Esophagus (tissue), 2 donors: ENCODE data around the gene KCNK7. TPM values are rescaled to one million over a fixed set of nuclear protein-coding genes. Genes with fewer than 3 reads are reported as not detected.

Source experiments
- H3K27ac ChIP-seq, 2 donors: one replicate each; pipeline ENCODE4 v1.5.1; 2013; ENCODE audit warnings: low read depth in 2 of 2, mild to moderate bottlenecking in 2 of 2, inconsistent platforms in 1 of 2, low read length in 1 of 2, moderate library complexity in 1 of 2
- H3K27me3 ChIP-seq, 2 donors: one replicate each; pipeline ENCODE4 v1.6.1; 2013; ENCODE audit warnings: low read length in 2 of 2, control low read depth in 1 of 2, mild to moderate bottlenecking in 1 of 2; ENCODE audit not compliant: insufficient read depth in 2 of 2, control insufficient read depth in 1 of 2
- H3K36me3 ChIP-seq, 2 donors: one replicate each; pipeline ENCODE4 v1.6.1; 2013; ENCODE audit warnings: low read length in 1 of 2; ENCODE audit not compliant: control insufficient read depth in 2 of 2, insufficient read depth in 2 of 2
- H3K4me1 ChIP-seq, 2 donors: one replicate each; pipeline ENCODE4 v1.6.1; 2013; ENCODE audit warnings: low read length in 1 of 2; ENCODE audit not compliant: control insufficient read depth in 2 of 2, insufficient read depth in 2 of 2
- H3K4me3 ChIP-seq, 2 donors: one replicate each; pipeline ENCODE4 v1.5.1; 2013; ENCODE audit warnings: low read length in 2 of 2, mild to moderate bottlenecking in 2 of 2, low read depth in 1 of 2, moderate library complexity in 1 of 2
- H3K9me3 ChIP-seq, 2 donors: one replicate each; pipeline ENCODE4 v1.6.1; 2013; ENCODE audit warnings: mild to moderate bottlenecking in 2 of 2, low read depth in 1 of 2, low read length in 1 of 2, moderate library complexity in 1 of 2; ENCODE audit not compliant: control insufficient read depth in 2 of 2, insufficient read depth in 1 of 2
- WGBS, 2 donors: extraction: QIAGEN DNeasy Blood & Tissue Kit; methylation state at CpG; one replicate each; pipeline ENCODE4 v1.1.7; 2013; 5-methylcytosine and 5-hydroxymethylcytosine counted together
- polyA plus RNA-seq, 2 donors: library from polyadenylated mRNA; stranded (reverse); fragments of 200-250 nt; gene quantifications; one replicate each; pipeline ENCODE4 v1.2.3, GENCODE V29; 2013
- donor health status: healthy with polysubstance abuse.
- donor health status: Bipolar disorder and iron deficiency.

KCNK7 gene
- polyA plus RNA-seq, 2 donors: 18.4 to 19.8 TPM

DNA sequence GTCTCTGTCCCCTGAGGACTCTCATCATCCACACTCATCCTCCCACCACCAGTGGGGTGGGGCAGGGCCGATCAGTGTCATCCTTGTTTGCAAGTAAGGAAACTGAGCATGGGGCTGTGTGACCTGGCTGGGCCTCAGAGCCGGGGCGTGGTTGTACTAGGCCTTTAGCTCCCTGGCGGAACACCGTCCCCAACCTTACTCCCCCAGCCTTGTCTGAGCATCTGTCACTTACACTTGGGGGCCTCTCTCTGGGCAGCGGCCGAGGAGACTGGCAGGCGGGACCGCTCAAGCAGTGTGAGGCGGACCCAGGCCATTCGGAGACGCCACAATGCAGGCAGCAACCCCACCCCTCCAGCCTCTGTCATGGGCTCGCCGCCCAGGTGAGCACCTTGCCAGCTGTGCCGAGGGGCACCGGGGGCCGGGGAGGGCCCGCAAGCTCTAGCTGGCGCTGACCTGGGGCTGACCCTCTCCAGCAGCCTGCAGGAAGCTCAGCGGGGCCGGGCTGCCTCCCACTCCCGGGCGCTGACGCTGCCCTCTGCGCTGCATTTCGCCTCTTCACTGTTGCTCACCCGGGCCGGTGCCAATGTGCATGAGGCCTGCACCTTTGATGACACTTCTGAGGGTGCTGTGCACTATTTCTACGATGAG lies 23.8 kb upstream of the KCNK7 start:
- Histone ChIP-seq H3K9me3 (no peaks in the 10 kb centered on the region), H3K36me3 (peaks cover 9 to 60% of the 10 kb centered on the region in 2 donors), H3K27ac (no peak overlapping the region), H3K4me1 (peaks cover 0 to 4% of the 10 kb centered on the region in 2 donors), H3K27me3 (no peaks in the 10 kb centered on the region), H3K4me3 (no peak overlapping the region)
- WGBS, 2 donors: 91% methylated on average over 27 to 29 of the region's 29 CpGs

DNA sequence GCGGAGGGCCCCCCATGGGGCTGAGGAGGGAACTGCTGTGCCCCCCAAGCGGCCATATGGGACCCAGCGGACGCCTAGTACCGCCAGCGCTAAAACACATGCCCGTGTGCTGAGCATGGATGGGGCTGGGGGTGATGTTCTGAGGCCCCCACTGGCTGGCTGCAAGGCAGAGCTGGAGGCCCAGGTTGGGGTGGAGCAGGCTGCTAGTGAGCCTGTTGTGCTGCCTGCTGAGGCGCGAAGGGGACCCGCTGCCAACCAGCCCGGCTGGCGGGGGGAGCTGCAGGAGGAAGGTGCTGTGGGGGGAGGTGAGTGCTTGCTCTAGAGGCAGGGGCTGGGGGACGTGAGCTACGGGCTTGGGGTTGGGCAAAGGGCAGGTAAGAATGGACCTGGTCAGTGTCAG lies 23.2 kb upstream of the KCNK7 start:
- H3K4me3 ChIP-seq: no peak overlapping the region
- WGBS, 2 donors: 90 to 91% methylated on average over 14 of the region's 14 CpGs
- H3K27ac ChIP-seq: no peak overlapping the region
- H3K9me3 ChIP-seq: no peaks in the 10 kb centered on the region
- H3K4me1 ChIP-seq: peaks cover 0 to 4% of the 10 kb centered on the region in 2 donors
- H3K36me3 ChIP-seq: peaks cover 9 to 53% of the 10 kb centered on the region in 2 donors
- H3K27me3 ChIP-seq: no peaks in the 10 kb centered on the region

DNA sequence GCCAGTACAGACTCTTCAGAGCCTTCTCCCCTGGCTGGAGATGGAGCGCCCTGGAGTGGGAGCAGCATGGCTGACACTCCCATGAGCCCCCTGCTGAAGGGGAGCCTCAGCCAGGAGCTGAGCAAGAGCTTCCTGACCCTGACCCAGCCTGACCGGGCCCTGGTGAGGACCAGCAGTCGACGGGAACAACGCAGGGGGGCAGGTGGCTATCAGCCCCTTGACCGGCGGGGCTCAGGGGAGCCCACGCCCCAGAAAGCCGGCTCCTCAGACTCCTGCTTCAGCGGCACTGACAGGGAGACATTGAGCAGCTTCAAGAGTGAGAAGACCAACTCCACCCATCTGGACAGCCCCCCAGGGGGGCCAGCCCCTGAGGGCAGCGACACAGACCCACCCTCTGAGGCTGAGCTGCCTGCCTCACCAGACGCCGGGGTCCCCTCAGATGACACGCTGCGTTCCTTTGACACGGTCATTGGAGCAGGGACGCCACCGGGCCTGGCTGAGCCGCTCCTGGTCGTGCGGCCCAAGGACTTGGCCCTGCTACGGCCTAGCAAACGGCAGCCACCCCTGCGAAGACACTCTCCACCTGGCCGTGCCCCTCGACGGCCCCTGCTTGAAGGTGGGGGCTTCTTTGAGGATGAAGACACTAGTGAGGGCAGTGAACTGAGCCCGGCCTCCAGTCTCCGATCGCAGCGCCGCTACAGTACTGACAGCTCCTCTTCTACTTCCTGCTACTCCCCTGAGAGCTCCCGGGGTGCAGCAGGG lies 22.6 kb upstream of the KCNK7 start:
- 94 to 95% methylated on average over 33 of the region's 33 CpGs for WGBS, 2 donors
- Histone ChIP-seq H3K4me3 (no peak overlapping the region), H3K9me3 (no peaks in the 10 kb centered on the region), H3K27me3 (no peaks in the 10 kb centered on the region), H3K36me3 (peaks cover 9 to 49% of the 10 kb centered on the region in 2 donors), H3K27ac (no peak overlapping the region), H3K4me1 (peaks cover 1 to 7% of the 10 kb centered on the region in 2 donors)

DNA sequence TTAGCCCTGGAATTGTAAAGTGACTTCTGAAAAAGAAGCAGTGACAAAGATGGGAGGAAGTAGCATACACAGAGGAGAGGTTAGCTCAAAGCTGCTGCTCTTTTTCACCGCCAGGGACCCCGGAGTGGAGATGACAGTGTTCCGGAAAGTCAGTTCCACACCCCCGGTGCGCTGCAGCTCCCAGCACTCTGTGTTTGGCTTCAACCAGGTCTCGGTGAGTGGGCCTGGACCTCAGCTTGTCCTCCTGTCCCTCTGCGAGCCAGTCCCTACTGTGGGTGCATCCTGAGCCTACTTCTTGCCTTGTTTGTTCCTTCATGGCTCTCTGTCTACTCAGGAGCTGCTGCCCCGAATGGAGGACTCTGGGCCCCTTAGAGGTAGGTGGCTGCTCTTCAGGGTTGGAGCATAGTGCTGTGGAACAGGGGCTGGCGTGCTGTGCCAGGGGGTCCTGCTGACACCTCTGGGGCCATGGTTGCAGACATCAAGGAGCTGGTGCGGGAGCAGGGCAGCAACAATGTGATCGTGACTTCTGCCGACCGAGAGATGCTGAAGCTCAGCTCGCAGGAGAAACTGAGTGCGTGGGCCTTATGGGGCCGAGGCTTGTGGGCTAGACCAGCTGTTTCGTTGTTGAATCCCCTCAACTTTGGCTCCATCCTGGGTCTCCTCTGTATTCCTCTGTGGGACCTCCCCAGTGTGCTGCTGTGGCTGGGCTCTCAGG lies 21.7 kb upstream of the KCNK7 start:
- Histone ChIP-seq H3K9me3 (no peaks in the 10 kb centered on the region), H3K4me3 (no peak overlapping the region), H3K27me3 (no peaks in the 10 kb centered on the region), H3K27ac (no peak overlapping the region), H3K4me1 (peaks cover 8 to 16% of the 10 kb centered on the region in 2 donors), H3K36me3 (peaks cover 9 to 48% of the 10 kb centered on the region in 2 donors)
- WGBS, 2 donors: 89 to 90% methylated on average over 17 of the region's 17 CpGs

DNA sequence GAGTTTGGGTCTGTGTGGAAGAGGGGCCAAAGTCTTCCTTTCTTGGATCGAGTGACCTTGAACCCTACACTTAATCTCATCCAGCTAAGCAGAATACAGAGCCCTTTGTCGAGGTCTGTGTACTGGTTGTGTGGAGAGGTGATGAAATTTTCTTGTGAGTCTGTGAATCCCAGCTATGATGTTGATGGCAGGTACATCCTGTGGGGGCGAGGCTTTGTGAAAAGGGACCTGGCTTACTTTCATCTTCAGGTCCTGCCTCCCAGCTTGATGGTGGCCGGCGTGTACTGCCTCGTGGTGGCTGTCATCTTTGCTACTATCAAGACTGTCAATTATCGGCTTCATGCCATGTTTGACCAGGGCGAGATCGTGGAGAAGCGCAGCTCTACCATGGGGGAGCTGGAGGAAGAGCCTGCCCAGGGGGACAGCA lies 21.0 kb upstream of the KCNK7 start:
- H3K9me3 ChIP-seq: no peaks in the 10 kb centered on the region
- peaks cover 11 to 22% of the 10 kb centered on the region in 2 donors for H3K4me1 ChIP-seq
- peak overlapping the region; percentile 74 to 90 for H3K4me3 ChIP-seq
- whole genome bisulfite sequencing, 2 donors: 41 to 59% methylated on average over 10 of the region's 10 CpGs
- peak overlapping the region; percentile 94 to 96 for H3K27ac ChIP-seq
- H3K36me3 ChIP-seq: peaks cover 3 to 41% of the 10 kb centered on the region in 2 donors
- H3K27me3 ChIP-seq: no peaks in the 10 kb centered on the region

DNA sequence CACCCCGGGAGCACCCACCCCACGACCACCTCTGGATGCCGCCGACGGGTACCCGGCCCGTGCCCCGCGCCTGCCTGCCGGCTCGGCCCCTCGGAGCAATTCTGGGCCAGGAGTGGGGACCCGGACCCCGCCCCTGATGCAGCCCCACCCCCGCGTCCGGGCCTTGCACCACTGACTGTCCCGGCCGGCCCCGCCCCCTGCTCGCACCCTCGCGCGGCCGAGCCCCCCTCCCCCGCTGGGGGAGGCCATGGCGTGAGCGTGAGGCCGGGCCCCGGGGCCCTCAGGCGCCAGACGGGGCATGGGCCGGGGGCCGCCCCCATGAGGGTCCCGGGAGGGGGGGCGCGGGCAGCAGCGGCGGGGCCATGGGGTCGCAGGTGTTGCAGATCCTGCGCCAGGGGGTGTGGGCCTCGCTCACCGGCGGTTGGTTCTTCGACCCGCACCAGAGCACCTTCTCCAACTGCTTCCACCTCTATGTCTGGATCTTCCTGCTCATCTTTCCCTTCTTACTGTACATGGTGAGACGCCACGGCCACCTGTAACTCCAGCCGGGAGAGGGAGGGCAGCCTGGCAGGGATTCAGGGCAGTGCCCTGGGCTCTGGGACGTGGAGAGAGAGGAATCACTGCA lies 20.5 kb upstream of the KCNK7 start:
- no peaks in the 10 kb centered on the region for H3K9me3 ChIP-seq
- H3K4me1 ChIP-seq: peaks cover 11 to 22% of the 10 kb centered on the region in 2 donors
- 1% methylated on average over 32 to 50 of the region's 50 CpGs for WGBS, 2 donors
- peak overlapping the region; percentile 94 to 96 for H3K27ac ChIP-seq
- peaks cover under 1 to 37% of the 10 kb centered on the region in 2 donors for H3K36me3 ChIP-seq
- peak overlapping the region; percentile 74 to 90 for H3K4me3 ChIP-seq
- no peaks in the 10 kb centered on the region for H3K27me3 ChIP-seq

DNA sequence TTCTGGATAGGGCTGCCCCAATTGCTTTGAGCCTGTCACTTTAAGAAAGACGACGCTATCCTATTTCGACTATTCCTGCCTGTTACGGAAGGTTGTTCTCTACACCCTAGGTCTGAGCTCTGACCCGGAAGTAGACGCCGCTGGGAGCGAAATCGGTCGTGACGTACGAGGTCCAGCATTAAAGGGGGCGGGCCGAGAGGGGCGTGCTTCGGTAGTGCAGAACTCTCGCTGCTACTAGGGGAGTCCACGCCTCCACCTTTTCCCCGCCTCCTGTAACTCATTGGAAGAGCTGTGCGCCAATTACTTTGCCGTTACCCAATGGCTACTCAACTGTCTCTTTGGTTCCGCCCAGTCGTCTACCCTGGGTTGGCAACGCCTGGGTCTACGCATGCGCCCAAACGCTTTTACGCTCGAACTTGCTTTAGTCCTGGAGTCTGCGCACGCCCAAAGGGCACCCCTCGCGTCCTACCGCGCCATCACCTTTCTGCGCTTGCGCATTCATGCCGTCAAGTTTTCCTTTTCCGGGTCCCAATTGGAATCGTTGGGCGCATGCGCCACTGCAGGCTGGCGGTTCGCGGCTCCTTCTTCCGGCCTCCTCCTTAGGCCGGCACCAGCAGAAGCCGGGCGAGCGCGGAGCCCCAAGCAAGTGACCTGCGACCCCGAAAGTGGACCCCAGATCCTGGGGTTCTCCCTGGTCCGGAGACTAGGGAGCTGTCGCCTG lies 19.8 kb upstream of the KCNK7 start, which contains the start of gene PCNX3:
Gene PCNX3, plus strand, starts transcription at position 548 of the 721 bp plus-strand sequence. CDS start 536 bp downstream, outside the sequence.
- peaks cover 0 to 30% of the 10 kb centered on the region in 2 donors for H3K36me3 ChIP-seq
- H3K9me3 ChIP-seq: no peaks in the 10 kb centered on the region
- 0% methylated on average over 55 of the region's 55 CpGs for WGBS, 2 donors
- peak within 1 kb of the TSS; percentile 95 to 99 for H3K27ac ChIP-seq
- H3K4me3 ChIP-seq: peak within 1 kb of the TSS; percentile 74 to 90
- peaks cover 11 to 22% of the 10 kb centered on the region in 2 donors for H3K4me1 ChIP-seq
- no peaks in the 10 kb centered on the region for H3K27me3 ChIP-seq

DNA sequence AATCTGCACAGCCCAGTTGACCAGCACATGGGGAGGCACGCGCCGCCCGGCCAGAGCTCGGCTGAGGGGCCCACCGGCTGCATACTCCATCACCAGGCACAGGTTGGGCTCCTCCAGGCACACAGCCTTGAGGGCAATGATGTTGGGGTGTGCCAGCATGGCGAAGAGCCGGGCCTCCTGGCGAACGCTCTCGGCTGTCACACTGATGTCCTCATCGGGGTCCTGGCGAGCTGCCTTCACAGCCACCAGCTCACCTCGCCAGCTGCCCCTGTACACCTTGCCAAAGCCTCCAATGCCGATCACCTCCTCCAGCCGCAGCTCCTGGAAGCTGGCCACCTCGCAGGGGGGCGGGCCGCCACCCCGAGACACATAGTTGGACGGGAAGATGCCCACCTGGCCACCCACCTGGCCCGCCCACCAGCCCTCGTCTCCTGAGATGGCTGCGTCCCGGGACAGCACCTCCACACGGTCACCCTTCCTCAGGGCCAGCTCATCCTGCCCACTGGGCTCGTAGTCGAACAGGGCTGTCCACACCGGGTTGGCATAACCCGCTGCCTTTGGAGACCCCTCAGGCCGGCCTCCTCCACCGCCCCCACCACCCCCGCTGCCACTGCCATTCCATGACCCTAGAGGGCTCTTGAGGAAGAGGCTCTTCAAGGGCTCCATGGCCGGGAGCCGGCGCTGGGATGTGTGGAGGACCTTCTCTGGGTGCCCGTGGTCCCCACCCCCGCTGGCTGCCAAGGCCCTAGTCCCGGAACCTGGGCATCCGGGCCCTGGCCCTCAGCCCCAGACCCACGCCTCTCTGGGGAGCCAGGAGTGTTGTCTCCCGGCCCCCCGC lies 17.7 kb upstream of the KCNK7 start:
- peak overlapping the region; percentile 95 to 99 for H3K27ac ChIP-seq
- no peaks in the 10 kb centered on the region for H3K9me3 ChIP-seq
- no peaks in the 10 kb centered on the region for H3K27me3 ChIP-seq
- H3K4me3 ChIP-seq: peak overlapping the region; percentile 70
- H3K36me3 ChIP-seq: peaks cover 0 to 13% of the 10 kb centered on the region in 2 donors
- peaks cover 11 to 26% of the 10 kb centered on the region in 2 donors for H3K4me1 ChIP-seq
- WGBS, 2 donors: 13 to 16% methylated on average over 35 to 43 of the region's 43 CpGs
